ENCODE results near the gene HJURP. TPM values are rescaled to one million over a fixed set of nuclear protein-coding genes. Genes with fewer than 3 reads are reported as not detected.

Gene HJURP
- total RNA-seq, 1 experiment from 2014 or later: 37.0 TPM

DNA sequence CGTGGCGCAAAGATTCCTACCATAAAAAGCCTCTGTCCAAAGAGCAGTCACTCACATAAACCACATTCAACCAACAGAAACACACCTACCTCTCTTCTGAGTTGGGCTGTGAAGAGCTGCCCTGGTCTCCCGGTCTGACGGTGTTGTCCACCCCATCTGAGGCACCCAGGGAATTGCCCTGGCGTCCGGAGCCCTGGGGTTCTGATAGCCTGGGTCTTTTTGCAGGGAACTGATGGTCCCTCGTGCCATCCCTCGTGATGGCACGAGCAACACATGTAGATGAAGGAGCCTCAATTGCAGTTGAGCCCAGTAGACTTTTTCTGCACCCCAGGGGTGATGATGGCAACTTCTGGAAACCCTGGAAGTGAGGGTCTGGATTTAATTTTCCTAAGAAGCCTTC lies 13.8 kb downstream of the HJURP start:
- TF ChIP-seq EZH2phosphoT487 (IDR thresholded peaks at IDR 0.05; ENCODE audit: borderline replicate concordance, low read length): no peak
- no peaks in the 10 kb centered on the region for H3K27me3 ChIP-seq (ENCODE audit: low read length)
- peaks cover 53% of the 10 kb centered on the region for H4K20me1 ChIP-seq (ENCODE audit: low read length)
- peaks cover 90% of the 10 kb centered on the region for H3K36me3 ChIP-seq (ENCODE audit: low read depth, low read length)
- H3K4me3 ChIP-seq (ENCODE audit: low read length): no peak overlapping the region
- peaks cover 97% of the 10 kb centered on the region for H3K79me2 ChIP-seq (ENCODE audit: low read length)
- no peaks in the 10 kb centered on the region for H3F3A ChIP-seq (ENCODE audit: low read length, unreplicated experiment)
- H3K4me1 ChIP-seq (ENCODE audit: insufficient read depth, low read length): 0 out of 2 replicates have a peak, but pooled peaks cover 4% of the 10 kb centered on the region
- POLR2A ChIA-PET (ENCODE audit: unreplicated experiment): interaction anchor here (0.7 kb wide), 1 partner anchor 274 kb away, joined by 4 read pairs; no protein-coding TSS in a partner anchor
- no peak overlapping the region for H3K4me2 ChIP-seq (ENCODE audit: low read length)
- no peak for ATAC-seq
- BruUV-seq (replicated peaks): no TSS peak
- H3K9ac ChIP-seq (ENCODE audit: low read length): no peak overlapping the region
- no peak overlapping the region for H2AFZ ChIP-seq (ENCODE audit: low read length)
- CTCF ChIA-PET: no interaction called here
- no peaks in the 10 kb centered on the region for H3K9me3 ChIP-seq (ENCODE audit: low read length)
- H3K9me2 ChIP-seq (replicated peaks; ENCODE audit: low read length): no peaks in the 10 kb centered on the region
- DNase-seq: no peak
- intact Hi-C loops (cut with micrococcal nuclease): no loop called here
- no peak overlapping the region for H3K27ac ChIP-seq (ENCODE audit: low read length)

DNA sequence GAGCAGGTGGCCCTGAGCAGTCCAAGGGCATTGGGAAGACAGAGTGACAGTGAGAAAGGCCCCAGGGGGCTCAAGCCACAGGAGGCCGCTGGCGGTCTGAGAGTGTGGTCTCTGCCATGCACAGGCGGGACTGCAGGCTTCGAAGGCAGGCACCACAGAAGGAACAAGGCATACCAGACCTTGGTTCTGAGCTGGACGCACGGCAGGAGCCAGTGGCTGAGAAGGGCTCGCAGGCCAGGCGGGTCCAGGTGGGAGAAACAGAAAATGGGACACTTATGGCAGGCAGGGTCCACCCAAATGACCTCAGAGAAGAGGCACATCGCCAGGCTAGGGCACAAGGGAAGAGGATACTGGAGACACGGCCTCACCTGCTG lies 14.9 kb downstream of the HJURP start:
- peaks cover 53% of the 10 kb centered on the region for H4K20me1 ChIP-seq (ENCODE audit: low read length)
- no peaks in the 10 kb centered on the region for H3K9me2 ChIP-seq (replicated peaks; ENCODE audit: low read length)
- TF ChIP-seq, protein P1, sequence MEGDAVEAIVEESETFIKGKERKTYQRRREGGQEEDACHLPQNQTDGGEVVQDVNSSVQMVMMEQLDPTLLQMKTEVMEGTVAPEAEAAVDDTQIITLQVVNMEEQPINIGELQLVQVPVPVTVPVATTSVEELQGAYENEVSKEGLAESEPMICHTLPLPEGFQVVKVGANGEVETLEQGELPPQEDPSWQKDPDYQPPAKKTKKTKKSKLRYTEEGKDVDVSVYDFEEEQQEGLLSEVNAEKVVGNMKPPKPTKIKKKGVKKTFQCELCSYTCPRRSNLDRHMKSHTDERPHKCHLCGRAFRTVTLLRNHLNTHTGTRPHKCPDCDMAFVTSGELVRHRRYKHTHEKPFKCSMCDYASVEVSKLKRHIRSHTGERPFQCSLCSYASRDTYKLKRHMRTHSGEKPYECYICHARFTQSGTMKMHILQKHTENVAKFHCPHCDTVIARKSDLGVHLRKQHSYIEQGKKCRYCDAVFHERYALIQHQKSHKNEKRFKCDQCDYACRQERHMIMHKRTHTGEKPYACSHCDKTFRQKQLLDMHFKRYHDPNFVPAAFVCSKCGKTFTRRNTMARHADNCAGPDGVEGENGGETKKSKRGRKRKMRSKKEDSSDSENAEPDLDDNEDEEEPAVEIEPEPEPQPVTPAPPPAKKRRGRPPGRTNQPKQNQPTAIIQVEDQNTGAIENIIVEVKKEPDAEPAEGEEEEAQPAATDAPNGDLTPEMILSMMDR (conservative IDR thresholded peaks at IDR 0.05; ENCODE audit: low read depth, low read length): no peak
- TF ChIP-seq EZH2 (IDR thresholded peaks at IDR 0.05; ENCODE audit: low read length, unreplicated experiment): no peak
- TF ChIP-seq EZH2phosphoT487 (IDR thresholded peaks at IDR 0.05; ENCODE audit: borderline replicate concordance, low read length): no peak
- no peak overlapping the region for H3K27ac ChIP-seq (ENCODE audit: low read length)
- H3K4me2 ChIP-seq (ENCODE audit: low read length): no peak overlapping the region
- no peaks in the 10 kb centered on the region for H3K27me3 ChIP-seq (ENCODE audit: low read length)
- H2AFZ ChIP-seq (ENCODE audit: low read length): no peak overlapping the region
- H3K79me2 ChIP-seq (ENCODE audit: low read length): peaks cover 89% of the 10 kb centered on the region
- H3K9me3 ChIP-seq (ENCODE audit: low read length): no peaks in the 10 kb centered on the region
- ChIA-PET CTCF (no interaction called here), POLR2A (ENCODE audit: unreplicated experiment) (no interaction called here)
- no peak for DNase-seq
- no peak for ATAC-seq
- no peaks in the 10 kb centered on the region for H3F3A ChIP-seq (ENCODE audit: low read length, unreplicated experiment)
- intact Hi-C loops (cut with micrococcal nuclease): no loop called here
- peaks cover 88% of the 10 kb centered on the region for H3K36me3 ChIP-seq (ENCODE audit: low read depth, low read length)
- H3K9ac ChIP-seq (ENCODE audit: low read length): no peak overlapping the region
- no TSS peak for BruUV-seq (replicated peaks)
- H3K4me1 ChIP-seq (ENCODE audit: insufficient read depth, low read length): 0 out of 2 replicates have a peak, but pooled peaks cover 4% of the 10 kb centered on the region
- no peak overlapping the region for H3K4me3 ChIP-seq (ENCODE audit: low read length)

DNA sequence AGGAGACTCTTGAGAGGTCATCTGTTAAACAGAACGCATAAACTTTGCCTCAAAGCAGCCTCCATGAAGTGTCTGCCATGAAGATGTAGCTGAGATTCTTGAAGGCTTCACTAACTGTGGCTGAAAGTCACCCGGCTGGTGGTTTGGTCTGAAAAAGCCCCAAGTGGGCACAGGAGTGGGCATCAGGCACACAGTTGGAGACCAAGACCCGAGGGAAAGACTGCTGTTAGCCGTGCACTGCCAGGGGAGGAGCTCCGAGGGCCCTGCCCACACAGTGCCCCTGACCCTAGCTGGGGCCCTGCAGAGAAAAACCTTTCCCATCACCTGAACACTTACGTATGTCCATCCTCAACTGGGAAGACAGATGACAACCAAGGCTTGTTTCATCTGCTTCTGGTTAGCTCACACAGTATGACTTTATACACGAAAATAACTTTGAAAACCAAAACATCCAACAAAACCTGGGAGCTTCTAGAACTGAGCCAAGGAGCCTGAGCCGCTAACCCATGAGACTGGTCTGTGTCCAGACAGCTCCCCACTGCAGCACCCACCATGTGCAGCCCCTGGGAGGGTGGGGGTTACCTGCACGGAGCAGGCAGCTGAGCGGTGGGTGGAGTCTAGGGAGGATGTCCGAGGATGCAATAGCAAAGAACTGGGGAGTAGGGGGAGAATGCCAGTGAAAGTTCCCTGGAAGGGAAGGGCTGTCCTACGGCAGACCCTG lies 15.4 kb downstream of the HJURP start:
- 0 out of 2 replicates have a peak, but pooled peaks cover 4% of the 10 kb centered on the region for H3K4me1 ChIP-seq (ENCODE audit: insufficient read depth, low read length)
- H3K27ac ChIP-seq (ENCODE audit: low read length): no peak overlapping the region
- intact Hi-C loops (cut with micrococcal nuclease): no loop called here
- no peak for ATAC-seq
- H3K4me3 ChIP-seq (ENCODE audit: low read length): no peak overlapping the region
- no peaks in the 10 kb centered on the region for H3F3A ChIP-seq (ENCODE audit: low read length, unreplicated experiment)
- H3K9ac ChIP-seq (ENCODE audit: low read length): no peak overlapping the region
- no peak overlapping the region for H2AFZ ChIP-seq (ENCODE audit: low read length)
- H3K9me2 ChIP-seq (replicated peaks; ENCODE audit: low read length): no peaks in the 10 kb centered on the region
- peaks cover 86% of the 10 kb centered on the region for H3K36me3 ChIP-seq (ENCODE audit: low read depth, low read length)
- no peak for DNase-seq
- TF ChIP-seq, protein P1 (conservative IDR thresholded peaks at IDR 0.05; ENCODE audit: low read depth, low read length): no peak
- TF ChIP-seq EZH2 (IDR thresholded peaks at IDR 0.05; ENCODE audit: low read length, unreplicated experiment) (no peak), EZH2phosphoT487 (IDR thresholded peaks at IDR 0.05; ENCODE audit: borderline replicate concordance, low read length) (no peak)
- ChIA-PET POLR2A (ENCODE audit: unreplicated experiment) (no interaction called here), CTCF (no interaction called here)
- H4K20me1 ChIP-seq (ENCODE audit: low read length): peaks cover 53% of the 10 kb centered on the region
- no peak overlapping the region for H3K4me2 ChIP-seq (ENCODE audit: low read length)
- no peaks in the 10 kb centered on the region for H3K27me3 ChIP-seq (ENCODE audit: low read length)
- no peaks in the 10 kb centered on the region for H3K9me3 ChIP-seq (ENCODE audit: low read length)
- no TSS peak for BruUV-seq (replicated peaks)
- peaks cover 83% of the 10 kb centered on the region for H3K79me2 ChIP-seq (ENCODE audit: low read length)
